ENCODE data around the gene CALHM5.

DNA sequence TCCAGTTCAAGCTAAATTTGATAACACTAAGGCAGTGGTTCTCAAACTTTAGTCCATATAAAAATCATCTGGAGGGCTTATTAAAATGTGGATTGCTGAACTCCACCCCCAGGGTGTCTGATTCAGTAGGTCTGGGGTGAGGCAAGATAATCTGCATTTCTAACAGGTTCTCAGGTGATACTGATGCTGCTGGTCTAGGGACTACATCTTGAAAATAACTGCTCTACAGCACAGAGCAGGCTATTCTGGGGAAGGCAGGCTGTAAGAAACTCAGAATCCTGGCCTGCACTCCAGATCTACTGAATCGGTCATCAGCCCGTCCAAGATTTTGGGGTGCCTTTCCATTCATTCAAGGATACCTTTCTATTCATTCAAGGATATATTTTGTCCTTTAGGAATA is 11.5 kb downstream of the CALHM5 start:
- TF ChIP-seq, protein P1, sequence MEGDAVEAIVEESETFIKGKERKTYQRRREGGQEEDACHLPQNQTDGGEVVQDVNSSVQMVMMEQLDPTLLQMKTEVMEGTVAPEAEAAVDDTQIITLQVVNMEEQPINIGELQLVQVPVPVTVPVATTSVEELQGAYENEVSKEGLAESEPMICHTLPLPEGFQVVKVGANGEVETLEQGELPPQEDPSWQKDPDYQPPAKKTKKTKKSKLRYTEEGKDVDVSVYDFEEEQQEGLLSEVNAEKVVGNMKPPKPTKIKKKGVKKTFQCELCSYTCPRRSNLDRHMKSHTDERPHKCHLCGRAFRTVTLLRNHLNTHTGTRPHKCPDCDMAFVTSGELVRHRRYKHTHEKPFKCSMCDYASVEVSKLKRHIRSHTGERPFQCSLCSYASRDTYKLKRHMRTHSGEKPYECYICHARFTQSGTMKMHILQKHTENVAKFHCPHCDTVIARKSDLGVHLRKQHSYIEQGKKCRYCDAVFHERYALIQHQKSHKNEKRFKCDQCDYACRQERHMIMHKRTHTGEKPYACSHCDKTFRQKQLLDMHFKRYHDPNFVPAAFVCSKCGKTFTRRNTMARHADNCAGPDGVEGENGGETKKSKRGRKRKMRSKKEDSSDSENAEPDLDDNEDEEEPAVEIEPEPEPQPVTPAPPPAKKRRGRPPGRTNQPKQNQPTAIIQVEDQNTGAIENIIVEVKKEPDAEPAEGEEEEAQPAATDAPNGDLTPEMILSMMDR (IDR thresholded peaks at IDR 0.05; ENCODE audit: insufficient read depth, low read depth, low read length) = no peak
- no peak for TF ChIP-seq EZH2 (IDR thresholded peaks at IDR 0.05; ENCODE audit: insufficient read depth, low read length)
